OCI-LY1 (cell line): Measurements from ENCODE around the gene GRM7.

Experiments used
- CTCF ChIP-seq: fragments of 200-600 bp; sonication (generic), shearing (Covaris generic); IDR thresholded peaks from 2 replicates; pipeline ENCODE4 v1.5.1; 2017; ENCODE audit warnings: mild to moderate bottlenecking, antibody characterized with exemption, low read length, moderate library complexity, mixed read lengths
- EZH2 ChIP-seq: fragments of 200-600 bp; sonication (generic), shearing (Covaris generic); IDR thresholded peaks from 2 replicates; pipeline ENCODE4 v1.8.0; 2017; ENCODE audit warnings: borderline replicate concordance, mixed run types, mild to moderate bottlenecking, antibody characterized with exemption, low read length, moderate library complexity, mixed read lengths

GRCh38 chr3:7201784-7202183 is 340.9 kb downstream of the GRM7 start:
- no peak for TF ChIP-seq CTCF
- TF ChIP-seq EZH2, result no peak
